WERI-Rb-1 (cell line): ENCODE data around the gene KLHL29.

Source experiments
- DNase-seq: peaks from one replicate; pipeline ENCODE4 v3.0.0-alpha.2; 2020
- H3K27ac ChIP-seq: fragments of 250-450 bp; sonication (Bioruptor Pico); 2 replicates; pipeline ENCODE4 v1.5.1; 2020; ENCODE audit warnings: mild to moderate bottlenecking, moderate library complexity
- H3K27me3 ChIP-seq: fragments of 250-450 bp; sonication (Bioruptor Pico); 2 replicates; pipeline ENCODE4 v1.5.1; 2021; ENCODE audit warnings: mild to moderate bottlenecking, low read depth, moderate library complexity; ENCODE audit not compliant: insufficient read depth, severe bottlenecking
- H3K36me3 ChIP-seq: fragments of 250-450 bp; sonication (Bioruptor Pico); 2 replicates; pipeline ENCODE4 v1.5.1; 2020; ENCODE audit warnings: mild to moderate bottlenecking, moderate library complexity
- H3K4me3 ChIP-seq: 2 replicates; pipeline ENCODE4 v1.5.1; 2011; ENCODE audit warnings: low read depth, mild to moderate bottlenecking, control low read depth, low read length
- H3K9me3 ChIP-seq: fragments of 250-450 bp; sonication (Bioruptor Pico); 2 replicates; pipeline ENCODE4 v1.5.1; 2021; ENCODE audit warnings: mild to moderate bottlenecking, moderate library complexity; ENCODE audit not compliant: severe bottlenecking
- TF ChIP-seq, protein P1 (sequence below): IDR thresholded peaks from 2 replicates; pipeline ENCODE4 v1.5.1; 2011; ENCODE audit warnings: low read depth, mild to moderate bottlenecking, control low read depth, inconsistent platforms, low read length

The KLHL29 gene

DNA sequence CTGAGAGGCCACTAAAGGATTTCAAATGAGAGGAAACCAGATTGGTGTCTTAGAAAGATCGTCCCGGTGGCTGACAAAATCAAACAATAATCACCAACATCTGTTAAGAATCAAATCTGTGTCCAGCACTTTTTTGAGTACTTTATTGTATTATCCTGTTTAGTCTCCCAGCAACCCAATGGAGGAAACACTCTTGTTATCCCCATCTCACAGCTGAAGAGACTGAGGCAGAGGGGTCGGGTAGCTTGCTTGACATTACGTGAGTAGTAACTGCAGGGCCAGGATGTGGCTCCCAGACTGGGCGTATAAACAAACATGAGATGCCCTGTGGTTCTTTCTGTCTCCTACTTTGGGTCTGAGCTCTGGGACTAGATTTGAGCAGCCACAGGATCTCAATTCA lies 76.0 kb downstream of the KLHL29 start:
- TF ChIP-seq, protein P1, sequence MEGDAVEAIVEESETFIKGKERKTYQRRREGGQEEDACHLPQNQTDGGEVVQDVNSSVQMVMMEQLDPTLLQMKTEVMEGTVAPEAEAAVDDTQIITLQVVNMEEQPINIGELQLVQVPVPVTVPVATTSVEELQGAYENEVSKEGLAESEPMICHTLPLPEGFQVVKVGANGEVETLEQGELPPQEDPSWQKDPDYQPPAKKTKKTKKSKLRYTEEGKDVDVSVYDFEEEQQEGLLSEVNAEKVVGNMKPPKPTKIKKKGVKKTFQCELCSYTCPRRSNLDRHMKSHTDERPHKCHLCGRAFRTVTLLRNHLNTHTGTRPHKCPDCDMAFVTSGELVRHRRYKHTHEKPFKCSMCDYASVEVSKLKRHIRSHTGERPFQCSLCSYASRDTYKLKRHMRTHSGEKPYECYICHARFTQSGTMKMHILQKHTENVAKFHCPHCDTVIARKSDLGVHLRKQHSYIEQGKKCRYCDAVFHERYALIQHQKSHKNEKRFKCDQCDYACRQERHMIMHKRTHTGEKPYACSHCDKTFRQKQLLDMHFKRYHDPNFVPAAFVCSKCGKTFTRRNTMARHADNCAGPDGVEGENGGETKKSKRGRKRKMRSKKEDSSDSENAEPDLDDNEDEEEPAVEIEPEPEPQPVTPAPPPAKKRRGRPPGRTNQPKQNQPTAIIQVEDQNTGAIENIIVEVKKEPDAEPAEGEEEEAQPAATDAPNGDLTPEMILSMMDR, result no peak
- Histone ChIP-seq H3K27me3 (no peaks in the 10 kb centered on the region), H3K4me3 (no peak overlapping the region), H3K27ac (no peak overlapping the region), H3K9me3 (no peaks in the 10 kb centered on the region), H3K36me3 (no peaks in the 10 kb centered on the region)
- no peak for DNase-seq

GRCh38 chr2:23464156-23464555 lies 79.2 kb downstream of the KLHL29 start:
- no peak for DNase-seq
- no peak overlapping the region for H3K4me3 ChIP-seq

GRCh38 chr2:23464905-23465537 lies 80.0 kb downstream of the KLHL29 start:
- no peak for DNase-seq
- no peaks in the 10 kb centered on the region for H3K9me3 ChIP-seq
- TF ChIP-seq, protein P1, result no peak
- no peak overlapping the region for H3K27ac ChIP-seq
- no peak overlapping the region for H3K4me3 ChIP-seq
- no peaks in the 10 kb centered on the region for H3K36me3 ChIP-seq
- no peaks in the 10 kb centered on the region for H3K27me3 ChIP-seq

More at GRCh38 chr2:23464156-23464555, 79.2 kb downstream of the KLHL29 start:
- Histone ChIP-seq H3K9me3 (no peaks in the 10 kb centered on the region), H3K27ac (no peak overlapping the region), H3K36me3 (no peaks in the 10 kb centered on the region), H3K27me3 (no peaks in the 10 kb centered on the region)
- TF ChIP-seq, protein P1, result no peak

DNA sequence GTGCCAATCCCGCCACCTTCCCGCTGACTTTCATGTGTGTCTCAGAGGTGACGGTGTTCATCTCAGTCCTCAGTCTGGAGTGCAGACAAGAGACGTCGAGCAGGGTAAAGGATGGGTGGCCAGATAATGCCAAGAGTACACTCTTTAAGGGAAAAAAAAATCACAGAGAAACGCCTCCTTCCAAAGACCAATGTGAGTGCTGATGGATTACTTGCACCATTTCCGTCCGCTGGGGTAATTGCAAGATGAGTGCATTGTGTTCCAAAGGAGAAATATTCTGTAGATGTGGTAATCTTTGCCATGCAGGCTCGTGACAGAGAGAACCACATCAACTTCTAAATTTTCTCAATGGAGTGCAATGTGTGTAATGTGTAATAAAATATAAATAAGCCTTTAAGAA lies 81.0 kb downstream of the KLHL29 start:
- H3K9me3 ChIP-seq, result no peaks in the 10 kb centered on the region
- no peak overlapping the region for H3K27ac ChIP-seq
- H3K27me3 ChIP-seq, result no peaks in the 10 kb centered on the region
- H3K36me3 ChIP-seq, result no peaks in the 10 kb centered on the region
- DNase-seq, result no peak
- TF ChIP-seq, protein P1, result no peak
- H3K4me3 ChIP-seq, result no peak overlapping the region

DNA sequence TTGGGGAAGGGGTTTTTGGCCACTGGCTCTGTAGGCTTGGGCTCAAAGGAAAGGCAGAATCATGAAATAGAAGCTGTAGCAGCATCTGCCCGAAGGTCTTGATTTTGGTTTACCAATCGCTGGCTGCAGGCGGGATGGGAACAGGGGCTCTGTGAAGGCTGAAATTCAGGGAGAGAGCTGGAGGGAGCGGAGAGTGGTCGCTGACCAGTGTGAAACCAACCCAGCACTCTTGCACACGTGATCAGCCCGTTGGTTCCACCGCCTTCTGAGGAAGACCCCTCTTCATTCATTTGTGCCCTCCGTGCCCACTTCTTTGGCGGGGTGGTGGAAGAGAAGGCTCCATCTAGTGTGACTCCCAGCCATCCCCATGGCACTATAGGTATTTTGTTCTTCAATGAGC lies 82.6 kb downstream of the KLHL29 start:
- H3K36me3 ChIP-seq, result no peaks in the 10 kb centered on the region
- no peak for DNase-seq
- no peaks in the 10 kb centered on the region for H3K9me3 ChIP-seq
- H3K4me3 ChIP-seq, result no peak overlapping the region
- H3K27me3 ChIP-seq, result no peaks in the 10 kb centered on the region
- TF ChIP-seq, protein P1, result no peak
- no peak overlapping the region for H3K27ac ChIP-seq
